PC-9 (cell line): ENCODE data around the gene PTEN. TPM values are rescaled to one million over a fixed set of nuclear protein-coding genes. Genes with fewer than 3 reads are reported as not detected.

Experiments used
- BruUV-seq: library from RNA; stranded (reverse); fragments of 400-500 nt; replicated peaks from 2 replicates; lab custom pipeline; 2021; lab: Mats Ljungman, UMichigan
- CTCF ChIA-PET: fragments of 300-600 bp; sonication (Branson Sonifier 250); formaldehyde crosslinking; loops from one replicate; lab custom pipeline; 2022; ENCODE audit warnings: antibody characterized with exemption; lab: Charles Lee
- POLR2A ChIA-PET: fragments of 300-600 bp; sonication (Branson Sonifier 250); formaldehyde crosslinking; loops from one replicate; lab custom pipeline; 2022; ENCODE audit warnings: antibody characterized with exemption; ENCODE audit not compliant: unreplicated experiment; lab: Charles Lee
- DNase-seq, 2 experiments: peaks; one replicate each; pipeline versions ENCODE4 v3.0.0 to v3.0.0-alpha.2; 2015 to 2022; ENCODE audit warnings: mixed read lengths in 1 of 2
- H2AFZ ChIP-seq: fragments of 200-600 bp; sonication (generic); 2 replicates; pipeline ENCODE4 v1.8.1; 2017; ENCODE audit warnings: antibody characterized with exemption
- H3F3A ChIP-seq: fragments of 200-600 bp; sonication (generic); 2 replicates; pipeline ENCODE4 v1.8.1; 2017; ENCODE audit warnings: antibody characterized with exemption, mild to moderate bottlenecking, low read depth; ENCODE audit not compliant: insufficient read depth
- H3K27ac ChIP-seq: fragments of 200-600 bp; sonication (generic); 2 replicates; pipeline ENCODE4 v1.6.1; 2016; ENCODE audit warnings: mixed run types
- H3K27me3 ChIP-seq: fragments of 200-600 bp; sonication (generic); 2 replicates; pipeline ENCODE4 v1.6.1; 2016; ENCODE audit warnings: low read depth, mixed run types; ENCODE audit not compliant: insufficient read depth
- H3K36me3 ChIP-seq: fragments of 200-600 bp; sonication (generic); 2 replicates; pipeline ENCODE4 v1.6.1; 2016; ENCODE audit warnings: low read depth, mixed run types
- H3K4me1 ChIP-seq: fragments of 200-600 bp; sonication (generic); replicated peaks from 2 replicates; pipeline ENCODE4 v1.6.1; 2016; ENCODE audit warnings: mixed run types; ENCODE audit not compliant: insufficient read depth
- H3K4me2 ChIP-seq: fragments of 200-600 bp; sonication (generic); 2 replicates; pipeline ENCODE4 v1.6.1; 2017; ENCODE audit warnings: mixed run types
- H3K4me3 ChIP-seq: fragments of 200-600 bp; sonication (generic); 2 replicates; pipeline ENCODE4 v1.6.1; 2016; ENCODE audit warnings: mixed run types
- H3K79me2 ChIP-seq: fragments of 200-600 bp; sonication (generic); 2 replicates; pipeline ENCODE4 v1.6.1; 2017; ENCODE audit warnings: low read depth, mixed run types
- H3K9me2 ChIP-seq: fragments of 200-600 bp; sonication (generic); 2 replicates; pipeline ENCODE4 v1.8.1; 2017; ENCODE audit warnings: mild to moderate bottlenecking; ENCODE audit not compliant: insufficient read depth
- H3K9me3 ChIP-seq: fragments of 200-600 bp; sonication (generic); 2 replicates; pipeline ENCODE4 v1.8.1; 2016; ENCODE audit warnings: low read depth; ENCODE audit not compliant: insufficient read depth
- H4K20me1 ChIP-seq: fragments of 200-600 bp; sonication (generic); 2 replicates; pipeline ENCODE4 v1.8.1; 2017; ENCODE audit not compliant: insufficient read depth
- EZH2 ChIP-seq: fragments of 200-600 bp; sonication (generic); IDR thresholded peaks from 2 replicates; pipeline ENCODE4 v1.8.0; 2017; ENCODE audit warnings: antibody characterized with exemption, low read depth
- intact Hi-C: fragments of 100-400 bp; cut with micrococcal nuclease; formaldehyde crosslinking; loops from one replicate; pipeline ENCODE4 v1.10.0; 2022; ENCODE audit not compliant: unreplicated experiment
- total RNA-seq: library from RNA; stranded (reverse); gene quantifications from 2 replicates; pipeline ENCODE4 v1.2.3, GENCODE V29; 2021
- TF ChIP-seq, protein P1 (sequence below): fragments of 200-600 bp; sonication (generic); conservative IDR thresholded peaks from 2 replicates; pipeline ENCODE4 v1.6.1; 2017; ENCODE audit warnings: mixed run types, antibody characterized with exemption, mild to moderate bottlenecking, moderate library complexity

The PTEN gene
- total RNA-seq, 1 experiment from 2014 or later: 44.9 TPM

DNA sequence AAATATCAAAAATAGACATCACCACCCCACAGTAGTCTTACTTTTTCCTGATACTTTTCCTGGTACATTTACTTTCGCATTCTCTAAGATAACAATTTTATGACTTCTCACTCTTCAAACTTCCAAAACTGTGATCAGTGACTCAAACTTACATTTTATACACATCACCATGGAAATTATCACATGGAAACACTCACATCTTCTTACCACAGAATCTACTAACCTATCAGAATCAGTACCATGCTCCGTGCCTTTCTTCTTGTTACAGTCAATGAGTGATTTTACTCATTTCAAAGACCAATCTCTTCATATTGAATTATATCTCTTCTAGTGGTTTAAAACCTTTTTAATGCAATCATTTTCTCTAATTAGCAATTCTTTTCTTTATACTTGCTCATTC lies 120.3 kb downstream of the PTEN start:
- Histone ChIP-seq H3F3A (no peaks in the 10 kb centered on the region), H4K20me1 (no peaks in the 10 kb centered on the region), H3K9me3 (no peaks in the 10 kb centered on the region), H3K4me1 (no peaks in the 10 kb centered on the region), H3K27ac (no peak overlapping the region), H3K9me2 (no peaks in the 10 kb centered on the region; the same call in 1 of the 2 replicates), H2AFZ (no peak overlapping the region), H3K4me2 (no peak overlapping the region), H3K4me3 (no peak overlapping the region), H3K27me3 (no peaks in the 10 kb centered on the region), H3K79me2 (no peaks in the 10 kb centered on the region), H3K36me3 (no peaks in the 10 kb centered on the region)
- no TSS peak for BruUV-seq
- ChIA-PET CTCF (no interaction called here), POLR2A (no interaction called here)
- intact Hi-C loops: no loop called here
- TF ChIP-seq EZH2: no peak
- TF ChIP-seq, protein P1, sequence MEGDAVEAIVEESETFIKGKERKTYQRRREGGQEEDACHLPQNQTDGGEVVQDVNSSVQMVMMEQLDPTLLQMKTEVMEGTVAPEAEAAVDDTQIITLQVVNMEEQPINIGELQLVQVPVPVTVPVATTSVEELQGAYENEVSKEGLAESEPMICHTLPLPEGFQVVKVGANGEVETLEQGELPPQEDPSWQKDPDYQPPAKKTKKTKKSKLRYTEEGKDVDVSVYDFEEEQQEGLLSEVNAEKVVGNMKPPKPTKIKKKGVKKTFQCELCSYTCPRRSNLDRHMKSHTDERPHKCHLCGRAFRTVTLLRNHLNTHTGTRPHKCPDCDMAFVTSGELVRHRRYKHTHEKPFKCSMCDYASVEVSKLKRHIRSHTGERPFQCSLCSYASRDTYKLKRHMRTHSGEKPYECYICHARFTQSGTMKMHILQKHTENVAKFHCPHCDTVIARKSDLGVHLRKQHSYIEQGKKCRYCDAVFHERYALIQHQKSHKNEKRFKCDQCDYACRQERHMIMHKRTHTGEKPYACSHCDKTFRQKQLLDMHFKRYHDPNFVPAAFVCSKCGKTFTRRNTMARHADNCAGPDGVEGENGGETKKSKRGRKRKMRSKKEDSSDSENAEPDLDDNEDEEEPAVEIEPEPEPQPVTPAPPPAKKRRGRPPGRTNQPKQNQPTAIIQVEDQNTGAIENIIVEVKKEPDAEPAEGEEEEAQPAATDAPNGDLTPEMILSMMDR: no peak
- DNase-seq: no peak

DNA sequence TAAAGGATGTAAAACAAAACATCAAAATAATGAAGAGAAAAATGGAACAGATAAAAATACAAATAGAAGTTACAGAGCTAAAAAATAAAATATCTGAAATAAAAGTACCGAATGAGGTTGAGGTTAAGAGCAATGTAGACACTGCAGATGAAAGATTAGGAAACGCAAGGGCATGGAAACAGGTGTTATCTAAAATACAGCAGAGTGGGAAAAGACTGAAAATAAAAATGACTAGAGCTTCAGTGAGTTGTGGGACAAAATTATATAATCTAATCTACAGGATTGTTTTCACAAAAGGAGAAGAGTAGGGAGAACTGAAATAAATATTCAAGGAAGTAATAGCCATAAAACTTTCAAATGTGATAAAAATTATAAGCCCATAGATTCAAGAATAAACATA lies 123.8 kb downstream of the PTEN start:
- no TSS peak for BruUV-seq
- Histone ChIP-seq H3K27ac (no peak overlapping the region), H3F3A (no peaks in the 10 kb centered on the region), H3K4me1 (no peaks in the 10 kb centered on the region), H3K9me2 (no peaks in the 10 kb centered on the region; the same call in 1 of the 2 replicates), H3K36me3 (no peaks in the 10 kb centered on the region), H4K20me1 (no peaks in the 10 kb centered on the region), H3K27me3 (no peaks in the 10 kb centered on the region), H3K4me3 (no peak overlapping the region), H3K79me2 (no peaks in the 10 kb centered on the region), H3K9me3 (no peaks in the 10 kb centered on the region), H2AFZ (no peak overlapping the region), H3K4me2 (no peak overlapping the region)
- intact Hi-C loops: no loop called here
- TF ChIP-seq, protein P1: no peak
- no peak for TF ChIP-seq EZH2
- ChIA-PET POLR2A (no interaction called here), CTCF (no interaction called here)
- DNase-seq: no peak

DNA sequence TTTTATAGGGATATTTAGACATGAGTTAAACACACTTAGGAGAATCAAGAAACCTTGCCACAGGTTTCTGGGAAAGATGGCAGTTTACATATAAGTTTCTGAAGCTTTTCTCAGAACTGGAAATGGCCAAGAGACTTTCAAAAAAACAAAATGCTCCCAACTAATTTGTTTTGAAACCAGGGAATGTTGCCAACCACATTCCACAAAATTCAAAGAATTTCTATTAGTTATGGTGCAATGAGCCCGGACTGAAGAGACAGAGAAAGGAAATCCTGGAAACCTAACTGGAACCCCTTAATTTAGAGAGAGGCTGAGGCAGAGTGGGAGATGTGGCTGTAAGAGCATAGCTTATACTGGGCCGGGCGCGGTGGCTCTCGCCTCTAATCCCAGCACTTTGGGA lies 128.5 kb downstream of the PTEN start:
- Histone ChIP-seq H3K4me3 (no peak overlapping the region), H3F3A (no peaks in the 10 kb centered on the region), H3K4me1 (no peaks in the 10 kb centered on the region), H3K9me3 (no peaks in the 10 kb centered on the region), H3K27me3 (no peaks in the 10 kb centered on the region), H3K4me2 (no peak overlapping the region), H3K9me2 (no peaks in the 10 kb centered on the region), H3K79me2 (no peaks in the 10 kb centered on the region), H3K36me3 (no peaks in the 10 kb centered on the region), H2AFZ (no peak overlapping the region), H3K27ac (no peak overlapping the region), H4K20me1 (no peaks in the 10 kb centered on the region)
- POLR2A ChIA-PET: no interaction called here
- TF ChIP-seq EZH2: no peak
- TF ChIP-seq, protein P1: no peak
- CTCF ChIA-PET: no interaction called here
- intact Hi-C loops: no loop called here
- BruUV-seq: no TSS peak
- DNase-seq: no peak
